Fibroblast of lung (primary cell): ENCODE data around the gene NEO1. TPM values are rescaled to one million over a fixed set of nuclear protein-coding genes. Genes with fewer than 3 reads are reported as not detected.

Experiments
- DNase-seq, 2 donors: peaks; one replicate each; pipeline versions ENCODE4 v3.0.0 to v3.0.0-alpha.2; 2010; ENCODE audit warnings: low read depth in 2 of 2
- H2AFZ ChIP-seq: 2 replicates; pipeline ENCODE4 v1.5.1; 2012; ENCODE audit warnings: low read length, control low read depth, inconsistent platforms
- H3K27ac ChIP-seq: 2 replicates; pipeline ENCODE4 v1.5.1; 2011; ENCODE audit warnings: low read length, control low read depth; ENCODE audit not compliant: insufficient read depth
- H3K27me3 ChIP-seq: 2 replicates; pipeline ENCODE4 v1.5.1; 2011; ENCODE audit warnings: mild to moderate bottlenecking, low read length; ENCODE audit not compliant: control insufficient read depth, insufficient read depth
- H3K36me3 ChIP-seq: 2 replicates; pipeline ENCODE4 v1.5.1; 2011; ENCODE audit warnings: low read length; ENCODE audit not compliant: control insufficient read depth, insufficient read depth
- H3K4me1 ChIP-seq: 2 replicates; pipeline ENCODE4 v1.5.1; 2011; ENCODE audit warnings: low read length; ENCODE audit not compliant: control insufficient read depth, insufficient read depth; ENCODE audit errors: extremely low read depth
- H3K4me2 ChIP-seq: 2 replicates; pipeline ENCODE4 v1.5.1; 2011; ENCODE audit warnings: low read length, control low read depth; ENCODE audit not compliant: insufficient read depth; ENCODE audit errors: extremely low read depth
- H3K4me3 ChIP-seq, 4 experiments: fragments of 200-600 bp in 1 of 4; sonication (generic) in 1 of 4; replicated peaks in 1 of 4; 2 replicates each; pipeline ENCODE4 v1.5.1; 2011 to 2016; ENCODE audit warnings: low read length in 4 of 4, low read depth in 3 of 4, mild to moderate bottlenecking in 3 of 4, control low read depth in 2 of 4, inconsistent platforms in 1 of 4, mixed read lengths in 1 of 4; ENCODE audit not compliant: insufficient read depth in 1 of 4; ENCODE audit errors: control extremely low read depth in 1 of 4
- H3K79me2 ChIP-seq: 2 replicates; pipeline ENCODE4 v1.5.1; 2012; ENCODE audit warnings: mild to moderate bottlenecking, low read length, inconsistent platforms; ENCODE audit not compliant: control insufficient read depth, insufficient read depth
- H3K9ac ChIP-seq: 2 replicates; pipeline ENCODE4 v1.5.1; 2011; ENCODE audit warnings: mild to moderate bottlenecking, low read length, control low read depth; ENCODE audit not compliant: insufficient read depth
- H3K9me3 ChIP-seq: 2 replicates; pipeline ENCODE4 v1.5.1; 2012; ENCODE audit warnings: low read depth, low read length; ENCODE audit not compliant: control insufficient read depth, insufficient read depth
- H4K20me1 ChIP-seq: 2 replicates; pipeline ENCODE4 v1.5.1; 2011; ENCODE audit warnings: low read length; ENCODE audit not compliant: control insufficient read depth, insufficient read depth; ENCODE audit errors: extremely low read depth
- EZH2 ChIP-seq: IDR thresholded peaks from 2 replicates; pipeline ENCODE4 v1.5.1; 2012; ENCODE audit warnings: low read length, control low read depth, mild to moderate bottlenecking; ENCODE audit errors: missing control alignments
- polyA plus RNA-seq, 2 donors: library from polyadenylated mRNA; depleted of rRNA in 1 of 2; stranded (reverse) in 1 of 2; unstranded in 1 of 2; fragments of >200 nt; gene quantifications; 2 replicates each; pipeline ENCODE4 v1.2.1, GENCODE V29; 2011 to 2012; ENCODE audit warnings: missing spikeins in 1 of 2
- total RNA-seq: library from RNA; depleted of rRNA; stranded (reverse); fragments of >200 nt; gene quantifications from 2 replicates; pipeline ENCODE4 v1.2.1, GENCODE V29; 2014
- TF ChIP-seq, protein P1 (sequence below), 2 donors: IDR thresholded peaks in 1 of 2; conservative IDR thresholded peaks in 1 of 2; 1 replicate in 1 of 2; 2 replicates in 1 of 2; pipeline ENCODE4 v1.5.1; 2011 to 2012; ENCODE audit warnings: low read length in 2 of 2, control low read depth in 1 of 2, inconsistent platforms in 1 of 2, low read depth in 1 of 2, mild to moderate bottlenecking in 1 of 2

NEO1 gene
- total and polyA plus RNA-seq, 2 donors (not counting 1 experiment from before 2014, with no cell fraction given) = 6.2 to 19.3 TPM

DNA sequence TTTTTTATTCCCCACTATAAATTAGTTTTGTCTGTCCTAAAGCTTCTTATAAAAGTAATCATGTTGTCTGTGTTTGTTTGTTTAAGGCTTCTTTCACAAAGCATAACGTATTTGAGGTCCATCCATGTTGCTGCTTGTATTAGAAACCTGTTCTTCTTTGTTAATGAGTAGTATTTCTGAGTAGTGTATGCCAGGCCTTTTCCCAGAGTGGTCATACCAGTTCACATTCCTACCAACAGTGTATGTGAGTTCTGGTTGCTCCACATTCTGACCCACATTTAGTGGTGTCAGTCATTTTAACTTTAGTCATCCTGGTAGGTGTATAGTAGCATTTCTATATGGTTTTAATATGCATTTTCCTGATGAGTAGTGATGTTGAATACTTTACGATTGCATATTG, 98.6 kb downstream of the NEO1 start:
- Histone ChIP-seq H3K9me3 (no peaks in the 10 kb centered on the region), H3K27me3 (no peaks in the 10 kb centered on the region), H2AFZ (no peak overlapping the region), H3K9ac (no peak overlapping the region), H3K4me3 (no peak overlapping the region), H3K27ac (no peak overlapping the region), H3K4me1 (no peaks in the 10 kb centered on the region), H3K79me2 (no peaks in the 10 kb centered on the region), H3K4me2 (no peak overlapping the region), H3K36me3 (no peaks in the 10 kb centered on the region), H4K20me1 (no peaks in the 10 kb centered on the region)
- TF ChIP-seq, protein P1, sequence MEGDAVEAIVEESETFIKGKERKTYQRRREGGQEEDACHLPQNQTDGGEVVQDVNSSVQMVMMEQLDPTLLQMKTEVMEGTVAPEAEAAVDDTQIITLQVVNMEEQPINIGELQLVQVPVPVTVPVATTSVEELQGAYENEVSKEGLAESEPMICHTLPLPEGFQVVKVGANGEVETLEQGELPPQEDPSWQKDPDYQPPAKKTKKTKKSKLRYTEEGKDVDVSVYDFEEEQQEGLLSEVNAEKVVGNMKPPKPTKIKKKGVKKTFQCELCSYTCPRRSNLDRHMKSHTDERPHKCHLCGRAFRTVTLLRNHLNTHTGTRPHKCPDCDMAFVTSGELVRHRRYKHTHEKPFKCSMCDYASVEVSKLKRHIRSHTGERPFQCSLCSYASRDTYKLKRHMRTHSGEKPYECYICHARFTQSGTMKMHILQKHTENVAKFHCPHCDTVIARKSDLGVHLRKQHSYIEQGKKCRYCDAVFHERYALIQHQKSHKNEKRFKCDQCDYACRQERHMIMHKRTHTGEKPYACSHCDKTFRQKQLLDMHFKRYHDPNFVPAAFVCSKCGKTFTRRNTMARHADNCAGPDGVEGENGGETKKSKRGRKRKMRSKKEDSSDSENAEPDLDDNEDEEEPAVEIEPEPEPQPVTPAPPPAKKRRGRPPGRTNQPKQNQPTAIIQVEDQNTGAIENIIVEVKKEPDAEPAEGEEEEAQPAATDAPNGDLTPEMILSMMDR (conservative IDR thresholded peaks at IDR 0.05 in 1 of 2, IDR thresholded peaks at IDR 0.05 in 1 of 2; ENCODE audit: low read depth in 1 of 2, low read length in 2 of 2) = no peak
- TF ChIP-seq EZH2 = no peak
- no peak for DNase-seq

DNA sequence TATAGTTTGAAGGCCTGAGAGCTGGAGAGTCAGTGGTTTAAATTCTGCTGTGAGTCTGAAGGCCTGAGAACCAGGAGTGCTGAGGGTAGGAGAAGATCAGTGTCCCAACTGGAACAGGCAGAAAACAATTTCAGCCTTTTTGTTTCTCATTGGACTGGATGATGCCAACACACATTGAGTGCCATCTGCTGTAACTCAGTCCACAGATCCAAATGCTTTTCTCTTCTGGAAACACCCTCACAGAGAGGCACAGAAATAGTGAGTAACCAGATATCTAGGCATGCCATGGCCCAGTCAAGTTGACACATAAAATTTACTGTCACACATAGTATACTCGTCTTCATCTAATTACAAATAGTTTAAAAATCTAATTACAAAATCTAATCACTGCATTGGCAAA, 100.8 kb downstream of the NEO1 start:
- Histone ChIP-seq H3K27me3 (no peaks in the 10 kb centered on the region), H3K4me2 (no peak overlapping the region), H3K36me3 (no peaks in the 10 kb centered on the region), H2AFZ (no peak overlapping the region), H4K20me1 (no peaks in the 10 kb centered on the region), H3K9me3 (no peaks in the 10 kb centered on the region), H3K9ac (no peak overlapping the region), H3K27ac (no peak overlapping the region), H3K4me3 (no peak overlapping the region), H3K4me1 (no peaks in the 10 kb centered on the region), H3K79me2 (no peaks in the 10 kb centered on the region)
- no peak for TF ChIP-seq EZH2
- TF ChIP-seq, protein P1 (conservative IDR thresholded peaks at IDR 0.05 in 1 of 2, IDR thresholded peaks at IDR 0.05 in 1 of 2; ENCODE audit: low read depth in 1 of 2, low read length in 2 of 2) = no peak
- DNase-seq = no peak

DNA sequence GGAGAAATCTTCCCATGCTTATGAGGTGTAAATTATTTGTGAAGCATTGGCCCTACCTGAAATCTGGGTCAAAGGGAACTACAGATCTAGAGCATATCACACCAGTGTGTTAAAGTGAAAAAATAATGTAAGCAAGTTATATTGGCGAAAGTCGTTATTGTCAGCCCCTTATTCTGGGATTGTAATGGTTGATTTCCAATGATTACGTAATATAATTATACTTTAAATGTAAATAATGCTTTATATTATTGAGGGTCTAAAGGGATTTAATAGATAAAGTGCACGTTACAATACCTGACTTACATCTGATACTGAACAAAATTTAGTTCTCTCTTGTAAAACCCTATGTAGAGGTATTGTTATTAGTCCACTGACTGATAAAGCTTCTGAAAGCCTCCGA, 101.2 kb downstream of the NEO1 start:
- no peak overlapping the region for H3K4me3 ChIP-seq
- no peaks in the 10 kb centered on the region for H4K20me1 ChIP-seq
- H3K9me3 ChIP-seq = no peaks in the 10 kb centered on the region
- no peak overlapping the region for H3K4me2 ChIP-seq
- H3K27me3 ChIP-seq = no peaks in the 10 kb centered on the region
- no peak for DNase-seq
- H3K27ac ChIP-seq = no peak overlapping the region
- no peaks in the 10 kb centered on the region for H3K4me1 ChIP-seq
- H2AFZ ChIP-seq = no peak overlapping the region
- no peaks in the 10 kb centered on the region for H3K79me2 ChIP-seq
- no peak overlapping the region for H3K9ac ChIP-seq
- no peak for TF ChIP-seq EZH2
- TF ChIP-seq, protein P1 (conservative IDR thresholded peaks at IDR 0.05 in 1 of 2, IDR thresholded peaks at IDR 0.05 in 1 of 2; ENCODE audit: low read depth in 1 of 2, low read length in 2 of 2) = no peak
- no peaks in the 10 kb centered on the region for H3K36me3 ChIP-seq
